ENCODE measurements around the gene NME5. TPM values are rescaled to one million over a fixed set of nuclear protein-coding genes. Genes with fewer than 3 reads are reported as not detected.

The NME5 gene
- total and polyA plus RNA-seq, 9 of the 15 experiments (the other 6 are each of a cell fraction or from before 2014, with no cell fraction given) = not detected

DNA sequence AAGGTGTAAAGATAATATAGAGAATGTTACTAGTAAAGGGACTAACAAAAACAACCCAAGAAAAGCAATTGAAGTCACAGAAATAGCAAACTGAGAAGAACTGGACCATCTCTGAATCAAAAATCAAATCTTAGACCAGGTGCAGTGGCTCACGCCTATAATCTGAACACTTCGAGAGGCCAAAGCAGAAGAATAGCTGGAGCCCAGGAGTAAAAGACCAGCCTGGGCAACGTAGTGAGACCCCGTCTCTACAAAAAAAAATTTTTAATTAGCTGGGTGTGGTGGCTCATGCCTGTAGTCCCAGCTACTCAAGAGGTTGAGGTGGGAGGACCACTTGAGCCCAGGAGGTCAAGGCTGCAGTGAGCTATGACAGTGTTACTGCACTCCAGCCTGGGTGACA lies 28.0 kb downstream of the NME5 start:
- no peak for FAIRE-seq
- Histone ChIP-seq H3K79me2 (ENCODE audit: control insufficient read depth, insufficient read depth, low read length) (no peaks in the 10 kb centered on the region), H3K4me2 (ENCODE audit: insufficient read depth, low read length) (no peak overlapping the region), H3K4me1 (replicated peaks in 1 of 2; ENCODE audit: control insufficient read depth in 2 of 2, insufficient read depth in 2 of 2, low read length in 2 of 2) (no peaks in the 10 kb centered on the region; a peak in 1 of 5 replicates), H3K36me3 (ENCODE audit: control insufficient read depth, insufficient read depth, low read length) (no peaks in the 10 kb centered on the region), H3K4me3 (no peak overlapping the region), H3K9ac (ENCODE audit: insufficient read depth in 1 of 2, low read depth in 2 of 2, low read length in 2 of 2) (no peak overlapping the region), H2AFZ (ENCODE audit: low read depth, low read length) (no peak overlapping the region), H4K20me1 (replicated peaks; ENCODE audit: control insufficient read depth, insufficient read depth, low read length) (no peaks in the 10 kb centered on the region; the same call in 1 of the 2 replicates), H3K27ac (ENCODE audit: extremely low read depth, low read depth, low read length) (no peak overlapping the region), H3K9me3 (replicated peaks; ENCODE audit: control insufficient read depth, insufficient read depth, low read depth, low read length) (no peaks in the 10 kb centered on the region), H3K9me1 (ENCODE audit: control insufficient read depth, insufficient read depth, low read length) (no peaks in the 10 kb centered on the region), H3K27me3 (ENCODE audit: control insufficient read depth in 2 of 2, insufficient read depth in 2 of 2, low read length in 2 of 2) (peaks cover 13 to 15% of the 10 kb centered on the region in 2 experiments; a peak in 4 of 5 replicates)
- no peak for ATAC-seq
- intact Hi-C loops (cut with micrococcal nuclease) = no loop called here
- TF ChIP-seq SPI1 (IDR thresholded peaks at IDR 0.05; ENCODE audit: borderline replicate concordance, low read depth, low read length) (no peak), SIN3B (IDR thresholded peaks at IDR 0.05; ENCODE audit: low read depth) (no peak), POLR2AphosphoS2 (IDR thresholded peaks at IDR 0.05; ENCODE audit: low read length) (no peak), EGR1 (conservative IDR thresholded peaks at IDR 0.05) (no peak), FOXK1 (CRISPR knock-in tag; IDR thresholded peaks at IDR 0.05; ENCODE audit: borderline replicate concordance) (no peak), ETV5 (CRISPR knock-in tag; IDR thresholded peaks at IDR 0.05; ENCODE audit: low read depth) (no peak), ZBTB7A (IDR thresholded peaks at IDR 0.05; ENCODE audit: borderline replicate concordance, control insufficient read depth, low read depth, low read length) (no peak), POLR3G (IDR thresholded peaks at IDR 0.05; ENCODE audit: extremely low read depth, insufficient read length, insufficient replicate concordance) (no peak), ZFP36 (IDR thresholded peaks at IDR 0.05; ENCODE audit: low read depth, low read length, partially characterized antibody) (no peak)
- TF ChIP-seq, protein P1, sequence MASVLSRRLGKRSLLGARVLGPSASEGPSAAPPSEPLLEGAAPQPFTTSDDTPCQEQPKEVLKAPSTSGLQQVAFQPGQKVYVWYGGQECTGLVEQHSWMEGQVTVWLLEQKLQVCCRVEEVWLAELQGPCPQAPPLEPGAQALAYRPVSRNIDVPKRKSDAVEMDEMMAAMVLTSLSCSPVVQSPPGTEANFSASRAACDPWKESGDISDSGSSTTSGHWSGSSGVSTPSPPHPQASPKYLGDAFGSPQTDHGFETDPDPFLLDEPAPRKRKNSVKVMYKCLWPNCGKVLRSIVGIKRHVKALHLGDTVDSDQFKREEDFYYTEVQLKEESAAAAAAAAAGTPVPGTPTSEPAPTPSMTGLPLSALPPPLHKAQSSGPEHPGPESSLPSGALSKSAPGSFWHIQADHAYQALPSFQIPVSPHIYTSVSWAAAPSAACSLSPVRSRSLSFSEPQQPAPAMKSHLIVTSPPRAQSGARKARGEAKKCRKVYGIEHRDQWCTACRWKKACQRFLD (CRISPR knock-in tag; IDR thresholded peaks at IDR 0.05) = no peak
- TF ChIP-seq, protein P2, sequence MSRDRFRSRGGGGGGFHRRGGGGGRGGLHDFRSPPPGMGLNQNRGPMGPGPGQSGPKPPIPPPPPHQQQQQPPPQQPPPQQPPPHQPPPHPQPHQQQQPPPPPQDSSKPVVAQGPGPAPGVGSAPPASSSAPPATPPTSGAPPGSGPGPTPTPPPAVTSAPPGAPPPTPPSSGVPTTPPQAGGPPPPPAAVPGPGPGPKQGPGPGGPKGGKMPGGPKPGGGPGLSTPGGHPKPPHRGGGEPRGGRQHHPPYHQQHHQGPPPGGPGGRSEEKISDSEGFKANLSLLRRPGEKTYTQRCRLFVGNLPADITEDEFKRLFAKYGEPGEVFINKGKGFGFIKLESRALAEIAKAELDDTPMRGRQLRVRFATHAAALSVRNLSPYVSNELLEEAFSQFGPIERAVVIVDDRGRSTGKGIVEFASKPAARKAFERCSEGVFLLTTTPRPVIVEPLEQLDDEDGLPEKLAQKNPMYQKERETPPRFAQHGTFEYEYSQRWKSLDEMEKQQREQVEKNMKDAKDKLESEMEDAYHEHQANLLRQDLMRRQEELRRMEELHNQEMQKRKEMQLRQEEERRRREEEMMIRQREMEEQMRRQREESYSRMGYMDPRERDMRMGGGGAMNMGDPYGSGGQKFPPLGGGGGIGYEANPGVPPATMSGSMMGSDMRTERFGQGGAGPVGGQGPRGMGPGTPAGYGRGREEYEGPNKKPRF (IDR thresholded peaks at IDR 0.05; ENCODE audit: low read depth, low read length) = no peak
- TF ChIP-seq, protein P3, sequence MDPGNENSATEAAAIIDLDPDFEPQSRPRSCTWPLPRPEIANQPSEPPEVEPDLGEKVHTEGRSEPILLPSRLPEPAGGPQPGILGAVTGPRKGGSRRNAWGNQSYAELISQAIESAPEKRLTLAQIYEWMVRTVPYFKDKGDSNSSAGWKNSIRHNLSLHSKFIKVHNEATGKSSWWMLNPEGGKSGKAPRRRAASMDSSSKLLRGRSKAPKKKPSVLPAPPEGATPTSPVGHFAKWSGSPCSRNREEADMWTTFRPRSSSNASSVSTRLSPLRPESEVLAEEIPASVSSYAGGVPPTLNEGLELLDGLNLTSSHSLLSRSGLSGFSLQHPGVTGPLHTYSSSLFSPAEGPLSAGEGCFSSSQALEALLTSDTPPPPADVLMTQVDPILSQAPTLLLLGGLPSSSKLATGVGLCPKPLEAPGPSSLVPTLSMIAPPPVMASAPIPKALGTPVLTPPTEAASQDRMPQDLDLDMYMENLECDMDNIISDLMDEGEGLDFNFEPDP (CRISPR knock-in tag; IDR thresholded peaks at IDR 0.05) = no peak
- TF ChIP-seq, protein P4, sequence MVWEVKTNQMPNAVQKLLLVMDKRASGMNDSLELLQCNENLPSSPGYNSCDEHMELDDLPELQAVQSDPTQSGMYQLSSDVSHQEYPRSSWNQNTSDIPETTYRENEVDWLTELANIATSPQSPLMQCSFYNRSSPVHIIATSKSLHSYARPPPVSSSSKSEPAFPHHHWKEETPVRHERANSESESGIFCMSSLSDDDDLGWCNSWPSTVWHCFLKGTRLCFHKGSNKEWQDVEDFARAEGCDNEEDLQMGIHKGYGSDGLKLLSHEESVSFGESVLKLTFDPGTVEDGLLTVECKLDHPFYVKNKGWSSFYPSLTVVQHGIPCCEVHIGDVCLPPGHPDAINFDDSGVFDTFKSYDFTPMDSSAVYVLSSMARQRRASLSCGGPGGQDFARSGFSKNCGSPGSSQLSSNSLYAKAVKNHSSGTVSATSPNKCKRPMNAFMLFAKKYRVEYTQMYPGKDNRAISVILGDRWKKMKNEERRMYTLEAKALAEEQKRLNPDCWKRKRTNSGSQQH (CRISPR knock-in tag; IDR thresholded peaks at IDR 0.05) = no peak
- TF ChIP-seq, protein P5, sequence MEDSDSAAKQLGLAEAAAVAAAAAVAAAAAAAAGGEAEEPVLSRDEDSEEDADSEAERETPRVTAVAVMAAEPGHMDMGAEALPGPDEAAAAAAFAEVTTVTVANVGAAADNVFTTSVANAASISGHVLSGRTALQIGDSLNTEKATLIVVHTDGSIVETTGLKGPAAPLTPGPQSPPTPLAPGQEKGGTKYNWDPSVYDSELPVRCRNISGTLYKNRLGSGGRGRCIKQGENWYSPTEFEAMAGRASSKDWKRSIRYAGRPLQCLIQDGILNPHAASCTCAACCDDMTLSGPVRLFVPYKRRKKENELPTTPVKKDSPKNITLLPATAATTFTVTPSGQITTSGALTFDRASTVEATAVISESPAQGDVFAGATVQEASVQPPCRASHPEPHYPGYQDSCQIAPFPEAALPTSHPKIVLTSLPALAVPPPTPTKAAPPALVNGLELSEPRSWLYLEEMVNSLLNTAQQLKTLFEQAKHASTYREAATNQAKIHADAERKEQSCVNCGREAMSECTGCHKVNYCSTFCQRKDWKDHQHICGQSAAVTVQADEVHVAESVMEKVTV (CRISPR knock-in tag; IDR thresholded peaks at IDR 0.05) = no peak
- CTCF ChIA-PET (ENCODE audit: low intra/inter-chr PET ratio) = no interaction called here
- POLR2A ChIA-PET = interaction anchor here (0.6 to 1.2 kb wide), 2 partner anchors 84 to 457 kb away, joined by 3 read pairs; no protein-coding TSS in a partner anchor
- DNase-seq (ENCODE audit: extremely low read depth in 1 of 4, low spot score in 3 of 4) = no peak
- no TSS peak for BruUV-seq (replicated peaks)
- 0% methylated on average over 4 of the region's 4 CpGs for WGBS (ENCODE audit: insufficient coverage, low coverage, missing lambda C conversion rate)
- in situ Hi-C loops (cut with MboI) = no loop called here
